ENCODE measurements around the gene ZNF888.

ZNF888 gene

DNA sequence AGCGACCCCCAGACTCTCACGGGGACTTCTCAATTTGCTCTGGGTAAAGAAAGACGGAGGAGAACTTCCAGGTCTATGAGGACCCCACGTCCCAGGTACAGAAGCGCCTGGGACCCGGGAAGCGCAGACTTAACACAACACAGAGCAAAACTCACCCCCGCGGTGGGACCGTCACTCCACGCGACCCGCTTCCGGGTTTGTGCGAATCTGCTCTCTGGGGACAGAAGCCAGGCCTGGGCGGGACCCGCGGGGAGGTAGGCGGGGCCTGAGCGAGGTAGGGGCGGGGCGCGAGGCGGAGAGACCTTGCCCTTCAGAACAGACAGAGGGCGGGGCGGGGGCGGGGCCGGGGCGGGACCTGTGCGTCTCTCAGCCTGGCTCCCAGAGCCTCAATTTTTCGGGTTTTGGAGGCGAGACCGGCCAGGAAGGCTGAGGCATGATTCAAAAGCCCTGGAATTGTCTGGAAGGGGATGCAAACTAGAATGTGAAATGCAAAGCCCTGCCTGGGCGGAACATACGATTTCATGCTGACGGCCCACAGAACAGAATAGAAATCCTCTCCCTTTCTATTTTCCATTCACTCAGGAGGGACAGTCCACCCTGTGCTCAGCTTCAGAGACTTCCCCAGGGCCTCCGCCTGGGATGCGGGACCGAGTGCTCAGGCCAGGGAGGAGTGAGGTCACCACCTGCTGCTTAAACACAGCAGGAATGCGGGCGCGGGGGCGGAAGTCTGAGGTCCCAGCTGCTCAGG, 19.3 kb upstream of the ZNF888 start:
- no peaks in the 10 kb centered on the region for H3K4me1 ChIP-seq (ENCODE audit: control insufficient read depth, insufficient read depth, low read length)
- no peaks in the 10 kb centered on the region for H3K9me3 ChIP-seq (ENCODE audit: control insufficient read depth, insufficient read depth, low read depth, low read length)
- peak overlapping the region; percentile 86 for H3K4me3 ChIP-seq (ENCODE audit: low read depth, low read length)
- POLR2A ChIA-PET = interaction anchor here (0.6 to 1.0 kb wide), 2 partner anchors 20 to 85 kb away, joined by 4 read pairs; partner anchors contain the start of gene ZNF816
- CTCF ChIA-PET = no interaction called here
- no peak overlapping the region for H3K27ac ChIP-seq (ENCODE audit: extremely low read depth, low read depth, low read length)
- H3K36me3 ChIP-seq (ENCODE audit: control insufficient read depth in 2 of 2, insufficient read depth in 1 of 2, low read length in 2 of 2) = no peaks in the 10 kb centered on the region
- TF ChIP-seq KLF8 (tag by site-specific recombination; IDR thresholded peaks at IDR 0.05) = 0 out of 2 replicates have a peak, but pooled peaks have one; percentile 16
- TF ChIP-seq ZNF433 (tag by site-specific recombination; IDR thresholded peaks at IDR 0.05; ENCODE audit: low read depth) = no peak
- peak; percentile 51; the same call in 1 of the 2 replicates for TF ChIP-seq KLF9 (tag by site-specific recombination; IDR thresholded peaks at IDR 0.05; ENCODE audit: low read depth)
- TF ChIP-seq, protein P1, sequence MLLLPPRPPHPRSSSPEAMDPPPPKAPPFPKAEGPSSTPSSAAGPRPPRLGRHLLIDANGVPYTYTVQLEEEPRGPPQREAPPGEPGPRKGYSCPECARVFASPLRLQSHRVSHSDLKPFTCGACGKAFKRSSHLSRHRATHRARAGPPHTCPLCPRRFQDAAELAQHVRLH (tag by site-specific recombination; IDR thresholded peaks at IDR 0.05) = no peak
- TF ChIP-seq SP3 (tag by site-specific recombination; IDR thresholded peaks at IDR 0.05) = peak; percentile 69
- TF ChIP-seq FEZF1 (tag by site-specific recombination; IDR thresholded peaks at IDR 0.05) = no peak
- TF ChIP-seq TCF7L2 (IDR thresholded peaks at IDR 0.05; ENCODE audit: borderline replicate concordance, low read depth, low read length) = no peak
- TF ChIP-seq OVOL3 (tag by site-specific recombination; IDR thresholded peaks at IDR 0.05) = no peak
- peak; percentile 53; the same call in 1 of the 2 replicates for TF ChIP-seq ZBTB17 (tag by site-specific recombination; IDR thresholded peaks at IDR 0.05)
- 0 out of 2 replicates have a peak, but pooled peaks have one; percentile 17 for TF ChIP-seq ZNF610 (tag by site-specific recombination; IDR thresholded peaks at IDR 0.05; ENCODE audit: borderline replicate concordance)
- TF ChIP-seq, protein P2, sequence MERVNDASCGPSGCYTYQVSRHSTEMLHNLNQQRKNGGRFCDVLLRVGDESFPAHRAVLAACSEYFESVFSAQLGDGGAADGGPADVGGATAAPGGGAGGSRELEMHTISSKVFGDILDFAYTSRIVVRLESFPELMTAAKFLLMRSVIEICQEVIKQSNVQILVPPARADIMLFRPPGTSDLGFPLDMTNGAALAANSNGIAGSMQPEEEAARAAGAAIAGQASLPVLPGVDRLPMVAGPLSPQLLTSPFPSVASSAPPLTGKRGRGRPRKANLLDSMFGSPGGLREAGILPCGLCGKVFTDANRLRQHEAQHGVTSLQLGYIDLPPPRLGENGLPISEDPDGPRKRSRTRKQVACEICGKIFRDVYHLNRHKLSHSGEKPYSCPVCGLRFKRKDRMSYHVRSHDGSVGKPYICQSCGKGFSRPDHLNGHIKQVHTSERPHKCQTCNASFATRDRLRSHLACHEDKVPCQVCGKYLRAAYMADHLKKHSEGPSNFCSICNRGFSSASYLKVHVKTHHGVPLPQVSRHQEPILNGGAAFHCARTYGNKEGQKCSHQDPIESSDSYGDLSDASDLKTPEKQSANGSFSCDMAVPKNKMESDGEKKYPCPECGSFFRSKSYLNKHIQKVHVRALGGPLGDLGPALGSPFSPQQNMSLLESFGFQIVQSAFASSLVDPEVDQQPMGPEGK (tag by site-specific recombination; IDR thresholded peaks at IDR 0.05) = no peak; the same call in 1 of the 2 replicates
- no peak for TF ChIP-seq ZNF416 (tag by site-specific recombination; IDR thresholded peaks at IDR 0.05)
- no peak for TF ChIP-seq ZNF184 (tag by site-specific recombination; IDR thresholded peaks at IDR 0.05)
- TF ChIP-seq OSR2 (tag by site-specific recombination; IDR thresholded peaks at IDR 0.05) = peak; percentile 84
- TF ChIP-seq ZNF701 (tag by site-specific recombination; IDR thresholded peaks at IDR 0.05) = no peak
- peak; percentile 64 for TF ChIP-seq ZIC2 (tag by site-specific recombination; IDR thresholded peaks at IDR 0.05)
- peak; percentile 32 for TF ChIP-seq PRDM1 (tag by site-specific recombination; IDR thresholded peaks at IDR 0.05)
- TF ChIP-seq ZNF335 (tag by site-specific recombination; conservative IDR thresholded peaks at IDR 0.05) = 0 out of 2 replicates have a peak, but pooled peaks have one; percentile 48
- no peak for TF ChIP-seq ZNF132 (tag by site-specific recombination; IDR thresholded peaks at IDR 0.05; ENCODE audit: borderline replicate concordance)
- peak; percentile 71 for TF ChIP-seq IKZF3 (tag by site-specific recombination; IDR thresholded peaks at IDR 0.05)
- 0 out of 2 replicates have a peak, but pooled peaks have one; percentile 19 for TF ChIP-seq KLF17 (tag by site-specific recombination; IDR thresholded peaks at IDR 0.05)
- peak; percentile 39; the same call in 1 of the 2 replicates for TF ChIP-seq EGR2 (tag by site-specific recombination; IDR thresholded peaks at IDR 0.05; ENCODE audit: low read depth)
- TF ChIP-seq ZNF398 (tag by site-specific recombination; IDR thresholded peaks at IDR 0.05) = peak; percentile 16; the same call in 1 of the 2 replicates
- TF ChIP-seq ZEB2 (tag by site-specific recombination; IDR thresholded peaks at IDR 0.05) = 0 out of 2 replicates have a peak, but pooled peaks have one; percentile 24
- peak; percentile 28 for TF ChIP-seq ZBTB26 (tag by site-specific recombination; optimal IDR thresholded peaks at IDR 0.05)
- 0 out of 2 replicates have a peak, but pooled peaks have one; percentile 8 for TF ChIP-seq ZFP69B (tag by site-specific recombination; IDR thresholded peaks at IDR 0.05)
- peak; percentile 53 for TF ChIP-seq ZFHX2 (tag by site-specific recombination; conservative IDR thresholded peaks at IDR 0.05)
- 0 out of 2 replicates have a peak, but pooled peaks have one; percentile 21 for TF ChIP-seq ZFP37 (tag by site-specific recombination; IDR thresholded peaks at IDR 0.05)
- peak; percentile 94 for TF ChIP-seq SCRT2 (tag by site-specific recombination; IDR thresholded peaks at IDR 0.05)
- 0 out of 2 replicates have a peak, but pooled peaks have one; percentile 13 for TF ChIP-seq SCRT1 (tag by site-specific recombination; IDR thresholded peaks at IDR 0.05; ENCODE audit: borderline replicate concordance)
